Esophagus muscularis mucosa (tissue), 4 donors: ENCODE results near the gene PDPN. TPM values are rescaled to one million over a fixed set of nuclear protein-coding genes. Genes with fewer than 3 reads are reported as not detected.

Source experiments
- DNase-seq: peaks from one replicate; pipeline ENCODE4 v3.0.0-alpha.2; 2017; ENCODE audit errors: extremely low spot score
- H3K27ac ChIP-seq, 4 donors: fragments of 200-600 bp; sonication (generic); replicated peaks in 1 of 4; 1 replicate in 3 of 4; 2 replicates in 1 of 4; pipeline ENCODE4 v1.5.1; 2016 to 2019; ENCODE audit warnings: mild to moderate bottlenecking in 1 of 4
- H3K27me3 ChIP-seq, 4 donors: fragments of 200-600 bp; sonication (generic); one replicate each; pipeline versions ENCODE4 v1.5.1 to v1.6.0; 2016 to 2019
- H3K36me3 ChIP-seq, 4 donors: fragments of 200-600 bp; sonication (generic); one replicate each; pipeline ENCODE4 v1.5.1; 2016 to 2019
- H3K4me1 ChIP-seq, 4 donors: fragments of 200-600 bp; sonication (generic); one replicate each; pipeline ENCODE4 v1.5.1; 2016 to 2019
- H3K4me3 ChIP-seq, 4 donors: fragments of 200-600 bp; sonication (generic); 1 replicate in 2 of 4; 2 replicates in 2 of 4; pipeline ENCODE4 v1.5.1; 2016 to 2019; ENCODE audit warnings: mild to moderate bottlenecking in 4 of 4, moderate library complexity in 1 of 4
- H3K9me3 ChIP-seq, 4 donors: fragments of 200-600 bp; sonication (generic); 1 replicate in 3 of 4; 2 replicates in 1 of 4; pipeline ENCODE4 v1.5.1; 2016 to 2019
- CTCF ChIP-seq, 3 experiments: fragments of 200-600 bp in 2 of 3; fragments of 450-650 bp in 1 of 3; sonication (generic) in 2 of 3; IDR thresholded peaks; one replicate each; pipeline ENCODE4 v1.5.1; 2017 to 2019; ENCODE audit warnings: antibody characterized with exemption in 3 of 3, mild to moderate bottlenecking in 2 of 3, moderate library complexity in 1 of 3
- EP300 ChIP-seq: sonication (generic); formaldehyde crosslinking; IDR thresholded peaks from one replicate; pipeline ENCODE4 v1.6.1; 2017; ENCODE audit warnings: antibody characterized with exemption
- POLR2A ChIP-seq: fragments of 450-650 bp; IDR thresholded peaks from one replicate; pipeline ENCODE4 v1.6.1; 2017; ENCODE audit warnings: antibody characterized with exemption, moderate library complexity, mild to moderate bottlenecking, low read depth
- POLR2AphosphoS5 ChIP-seq, 2 donors: sonication (generic); formaldehyde crosslinking; IDR thresholded peaks; one replicate each; pipeline ENCODE4 v1.6.1; 2017; ENCODE audit warnings: antibody characterized with exemption in 2 of 2
- WGBS: methylation state at CpG from one replicate; pipeline ENCODE4 v1.1.5; 2018; 5-methylcytosine and 5-hydroxymethylcytosine counted together
- intact Hi-C: fragments of 100-400 bp; cut with DNase I; formaldehyde crosslinking; loops from one replicate; pipeline ENCODE4 v1.15.1; 2023
- total RNA-seq, 4 donors: library from RNA; depleted of rRNA; stranded (reverse); fragments of >200 nt; gene quantifications; one replicate each; pipeline versions ENCODE4 v1.1.0 to v1.2.1, GENCODE V29; 2016

Gene PDPN
- total RNA-seq, 4 donors from 2014 or later = 6.9 to 23.6 (median 17.1) TPM

DNA sequence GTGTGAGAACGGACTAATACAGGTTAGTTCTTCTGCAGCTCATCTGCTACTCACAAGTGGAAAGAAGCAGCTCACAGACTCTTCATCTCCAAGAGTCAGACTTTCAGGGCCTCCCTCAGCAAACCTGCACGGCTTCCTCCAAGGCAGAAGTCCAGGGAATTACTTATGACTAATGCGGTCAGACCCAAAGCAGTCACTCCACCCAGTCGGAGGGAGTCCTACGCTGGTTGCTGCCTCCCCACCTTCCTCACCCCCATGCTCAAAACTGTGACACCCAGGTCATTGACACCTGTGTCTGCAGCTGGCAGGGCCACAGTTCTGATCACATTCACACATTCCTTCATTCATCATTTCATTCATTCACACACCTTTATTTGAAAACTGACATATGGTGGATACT is 77.9 kb downstream of the PDPN start:
- TF ChIP-seq POLR2AphosphoS5 (IDR thresholded peaks at IDR 0.05) (no peak), POLR2A (no peak), CTCF (IDR thresholded peaks at IDR 0.05) (no peak), EP300 (no peak)
- Histone ChIP-seq H3K36me3 (no peaks in the 10 kb centered on the region), H3K4me1 (peaks cover 0 to 9% (median 5%) of the 10 kb centered on the region in 4 donors), H3K4me3 (no peak overlapping the region), H3K9me3 (peaks cover 0 to 3% (median 0%) of the 10 kb centered on the region in 4 donors), H3K27me3 (peaks cover 0 to 13% (median 0%) of the 10 kb centered on the region in 4 donors), H3K27ac (peak overlapping the region in 1 of 4 donors; percentile 38)
- intact Hi-C loops = no loop called here
- 75% methylated on average over 5 of the region's 5 CpGs for WGBS
- DNase-seq = no peak

DNA sequence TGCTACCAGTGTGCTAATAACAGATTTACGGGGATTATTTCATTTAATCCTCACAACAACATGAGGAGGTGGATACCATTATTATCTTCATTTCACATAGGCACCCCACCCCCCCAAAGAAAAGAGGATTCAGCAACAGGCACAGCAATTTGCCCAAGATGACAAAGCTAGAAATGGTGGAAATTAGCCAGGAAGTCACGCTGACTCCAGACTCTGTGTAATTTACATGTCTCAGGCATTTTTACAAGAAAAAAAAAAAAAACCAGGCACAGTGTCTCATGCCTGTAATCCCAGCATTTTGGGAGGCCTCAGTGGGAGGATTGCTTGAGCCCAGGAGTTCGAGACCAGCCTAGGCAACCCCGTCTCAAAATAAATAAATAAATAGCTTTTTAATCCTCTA is 78.9 kb downstream of the PDPN start:
- Histone ChIP-seq H3K4me3 (no peak overlapping the region), H3K4me1 (peaks cover 0 to 9% (median 5%) of the 10 kb centered on the region in 4 donors), H3K27ac (peak overlapping the region in 2 of 4 donors; percentile 38 to 41), H3K9me3 (peaks cover 0 to 3% (median 0%) of the 10 kb centered on the region in 4 donors), H3K36me3 (no peaks in the 10 kb centered on the region), H3K27me3 (peaks cover 0 to 13% (median 0%) of the 10 kb centered on the region in 4 donors)
- TF ChIP-seq CTCF (IDR thresholded peaks at IDR 0.05) = no peak
- no peak for TF ChIP-seq EP300
- no peak for TF ChIP-seq POLR2AphosphoS5 (IDR thresholded peaks at IDR 0.05)
- no peak for TF ChIP-seq POLR2A
- DNase-seq = no peak
- intact Hi-C loops = no loop called here
- 44% methylated on average over 4 of the region's 4 CpGs for WGBS

- peaks cover 0 to 9% (median 5%) of the 10 kb centered on the region in 4 donors for H3K4me1 ChIP-seq
- H3K27me3 ChIP-seq = peaks cover 0 to 13% (median 0%) of the 10 kb centered on the region in 4 donors
- H3K4me3 ChIP-seq = no peak overlapping the region
- intact Hi-C loops = no loop called here
- 80% methylated on average over 4 of the region's 4 CpGs for WGBS
- H3K27ac ChIP-seq = no peak overlapping the region
- no peak for DNase-seq
- no peak for TF ChIP-seq POLR2AphosphoS5 (IDR thresholded peaks at IDR 0.05)
- TF ChIP-seq POLR2A = no peak
- TF ChIP-seq CTCF (IDR thresholded peaks at IDR 0.05) = no peak
- TF ChIP-seq EP300 = no peak
- no peaks in the 10 kb centered on the region for H3K36me3 ChIP-seq
- peaks cover 0 to 3% (median 0%) of the 10 kb centered on the region in 4 donors for H3K9me3 ChIP-seq
These were observed 80.3 kb downstream of the PDPN start for GRCh38 chr1:13663969-13664368.

GRCh38 chr1:13664451-13664850 is 80.8 kb downstream of the PDPN start:
- 90% methylated on average over 1 of the region's 1 CpG for WGBS
- intact Hi-C loops = no loop called here
- peaks cover 0 to 13% (median 0%) of the 10 kb centered on the region in 4 donors for H3K27me3 ChIP-seq
- H3K9me3 ChIP-seq = peaks cover 0 to under 1% (median 0%) of the 10 kb centered on the region in 4 donors
- peaks cover 0 to 9% (median 5%) of the 10 kb centered on the region in 4 donors for H3K4me1 ChIP-seq
- no peak overlapping the region for H3K4me3 ChIP-seq
- H3K27ac ChIP-seq = no peak overlapping the region
- DNase-seq = no peak
- H3K36me3 ChIP-seq = no peaks in the 10 kb centered on the region
- no peak for TF ChIP-seq POLR2A
- TF ChIP-seq CTCF (IDR thresholded peaks at IDR 0.05) = no peak
- TF ChIP-seq POLR2AphosphoS5 (IDR thresholded peaks at IDR 0.05) = no peak
- TF ChIP-seq EP300 = no peak

DNA sequence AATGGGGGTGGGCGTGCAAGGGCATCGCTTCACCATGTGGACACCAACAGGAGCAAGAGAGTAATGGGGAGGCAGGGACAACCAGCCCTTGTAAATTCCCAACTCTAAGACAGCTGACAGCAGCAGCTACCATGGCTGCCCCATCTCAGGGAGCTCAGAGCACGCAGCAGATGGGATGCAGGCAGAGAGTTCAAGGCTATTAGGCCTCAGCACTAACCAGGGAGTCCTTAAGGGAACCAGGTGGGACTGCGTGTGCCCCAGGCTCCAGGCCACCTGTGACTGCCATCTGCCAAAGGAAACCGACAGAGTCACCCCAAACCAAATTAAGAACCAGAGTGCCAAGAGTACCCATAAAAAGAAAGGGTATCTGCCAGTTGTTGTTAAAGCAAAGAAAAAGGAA is 82.7 kb downstream of the PDPN start:
- WGBS = 93% methylated on average over 5 of the region's 5 CpGs

More for the DNA sequence above, 82.7 kb downstream of the PDPN start:
- H3K36me3 ChIP-seq = no peaks in the 10 kb centered on the region
- intact Hi-C loops = loop anchor here (5.0 kb wide), 1 partner anchor 146 kb away; no protein-coding TSS in a partner anchor
- no peak for DNase-seq
- no peak overlapping the region for H3K27ac ChIP-seq
- no peak overlapping the region for H3K4me3 ChIP-seq
- TF ChIP-seq CTCF (IDR thresholded peaks at IDR 0.05) (no peak), POLR2A (no peak), POLR2AphosphoS5 (IDR thresholded peaks at IDR 0.05) (no peak), EP300 (no peak)
- H3K4me1 ChIP-seq = peaks cover 0 to 9% (median 5%) of the 10 kb centered on the region in 4 donors
- H3K27me3 ChIP-seq = peaks cover 0 to 13% (median 0%) of the 10 kb centered on the region in 4 donors
- no peaks in the 10 kb centered on the region for H3K9me3 ChIP-seq
